Measurements from ENCODE around the gene DGKQ.
"Not testable (repeated sequence)": the region's sequence is repeated elsewhere in the genome, so short reads cannot be mapped to it uniquely, and the experiment has no call there.

DGKQ gene

DNA sequence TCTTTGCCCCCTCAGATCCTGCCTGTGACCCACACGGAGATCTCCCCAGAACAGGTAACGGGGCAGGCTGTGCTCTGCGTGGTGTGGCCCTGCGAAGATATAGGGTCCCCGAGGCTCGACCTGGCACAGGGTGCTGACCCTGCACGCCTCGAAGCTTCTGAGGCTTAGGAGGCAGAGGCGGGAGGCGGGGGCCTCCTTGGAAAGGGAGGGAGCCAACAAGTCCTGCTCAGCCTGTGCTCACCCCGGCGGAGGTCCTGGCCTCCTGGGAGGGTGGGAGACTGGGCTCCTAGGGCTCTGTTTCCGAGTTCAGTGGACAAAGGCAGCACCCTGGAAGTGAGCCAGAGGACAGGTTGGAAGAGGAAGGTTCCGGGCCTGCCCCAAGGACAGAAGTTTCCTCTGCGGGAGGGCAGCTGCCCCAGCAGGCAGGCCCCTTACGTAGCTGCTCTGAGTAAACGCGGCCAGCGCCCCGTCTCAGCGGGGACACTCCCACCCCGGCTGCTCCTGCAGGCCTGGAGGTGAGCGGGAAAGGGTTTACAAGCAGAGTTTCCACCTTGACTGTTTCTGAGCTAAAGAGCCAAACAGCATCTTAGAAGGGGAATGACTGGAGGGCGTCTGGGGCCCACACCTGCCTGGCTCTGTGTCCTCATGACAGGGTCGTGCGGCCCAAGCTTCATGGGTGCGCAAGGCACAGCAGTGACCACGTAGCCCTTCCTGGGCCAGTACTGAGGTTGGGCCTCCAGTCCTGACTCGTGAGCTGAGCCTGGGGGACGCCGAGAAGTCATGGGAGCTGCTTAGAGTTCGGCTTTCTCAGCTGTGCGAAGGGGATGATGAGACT lies 25.1 kb downstream of the DGKQ start:
- Histone ChIP-seq H3K9ac (ENCODE audit: low read length) (no peak overlapping the region), H3K27ac (ENCODE audit: low read depth, low read length) (no peak overlapping the region), H3K4me1 (ENCODE audit: control insufficient read depth, insufficient read depth, low read length) (no peaks in the 10 kb centered on the region)

DNA sequence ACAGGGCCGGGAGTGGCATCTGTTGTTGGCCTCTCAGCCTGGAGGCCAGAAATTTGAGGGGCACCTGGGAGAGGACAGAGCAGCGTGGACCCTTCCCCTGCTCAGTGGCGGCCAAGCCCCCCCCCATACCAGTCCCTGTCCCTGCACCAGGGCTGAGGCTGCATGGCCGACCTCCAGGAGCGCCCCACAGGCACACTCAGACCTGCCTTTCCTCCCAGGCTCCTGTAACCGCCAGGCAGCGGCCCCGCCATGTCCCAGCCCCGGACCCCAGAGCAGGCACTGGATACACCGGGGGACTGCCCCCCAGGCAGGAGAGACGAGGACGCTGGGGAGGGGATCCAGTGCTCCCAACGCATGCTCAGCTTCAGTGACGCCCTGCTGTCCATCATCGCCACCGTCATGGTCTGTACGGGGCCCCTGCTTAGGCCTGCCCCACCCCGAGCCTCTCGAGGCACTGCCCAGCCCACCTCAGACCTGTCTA lies 25.8 kb downstream of the DGKQ start:
- no peak overlapping the region for H3K27ac ChIP-seq (ENCODE audit: low read depth, low read length)
- no peak overlapping the region for H3K9ac ChIP-seq (ENCODE audit: low read length)

More for the DNA sequence above, 25.1 kb downstream of the DGKQ start:
- Histone ChIP-seq H3K27me3 (ENCODE audit: control insufficient read depth, insufficient read depth, low read length) (no peaks in the 10 kb centered on the region), H3K4me3 (ENCODE audit: low read length) (no peak overlapping the region), H3K36me3 (ENCODE audit: control insufficient read depth, insufficient read depth, low read length) (no peaks in the 10 kb centered on the region)

DNA sequence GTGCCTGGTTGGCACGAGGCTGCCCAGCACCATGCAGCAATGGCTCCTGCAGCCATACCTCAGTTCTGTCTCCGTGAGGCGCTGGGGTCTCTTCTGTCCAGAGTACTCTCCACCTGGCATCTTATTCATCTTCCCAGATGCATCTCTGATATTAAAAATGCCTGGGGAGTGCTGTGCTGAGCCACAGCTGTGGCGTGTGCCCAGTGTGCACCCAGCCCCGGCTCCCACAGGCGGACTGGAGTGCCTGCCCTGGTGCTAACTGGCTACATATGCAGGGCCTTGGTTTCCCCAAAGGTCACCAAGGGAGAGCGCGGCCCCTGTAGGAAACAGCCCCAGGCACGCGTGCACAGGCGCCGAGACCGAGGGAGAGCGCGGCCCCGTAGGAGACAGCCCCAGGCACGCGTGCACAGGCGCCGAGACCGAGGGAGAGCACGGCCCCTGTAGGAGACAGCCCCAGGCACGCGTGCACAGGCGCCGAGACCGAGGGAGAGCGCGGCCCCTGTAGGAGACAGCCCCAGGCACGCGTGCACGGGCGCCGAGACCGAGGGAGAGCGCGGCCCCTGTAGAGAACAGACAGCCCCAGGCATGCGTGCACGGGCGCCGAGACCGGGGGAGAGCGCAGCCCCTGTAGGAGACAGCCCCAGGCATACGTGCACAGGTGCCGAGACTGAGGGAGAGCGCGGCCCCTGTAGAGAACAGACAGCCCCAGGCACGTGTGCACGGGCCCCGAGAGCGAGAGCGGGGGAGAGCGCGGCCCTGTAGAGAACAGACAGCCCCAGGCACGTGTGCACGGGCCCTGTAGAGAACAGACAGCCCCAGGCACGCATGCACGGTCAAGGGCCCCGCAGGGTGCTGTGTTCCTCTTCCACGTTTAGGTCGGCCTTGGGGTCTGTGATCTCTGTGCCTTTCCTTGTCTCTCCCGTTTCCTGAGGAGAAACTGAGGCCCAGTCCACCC lies 26.6 kb downstream of the DGKQ start:
- H3K4me1 ChIP-seq (ENCODE audit: control insufficient read depth, insufficient read depth, low read length): no peaks in the 10 kb centered on the region
- no peaks in the 10 kb centered on the region for H3K36me3 ChIP-seq (ENCODE audit: control insufficient read depth, insufficient read depth, low read length)
- H3K4me3 ChIP-seq (ENCODE audit: low read length): no peak overlapping the region
- no peaks in the 10 kb centered on the region for H3K27me3 ChIP-seq (ENCODE audit: control insufficient read depth, insufficient read depth, low read length)
- H3K9ac ChIP-seq (ENCODE audit: low read length): no peak overlapping the region
- H3K27ac ChIP-seq (ENCODE audit: low read depth, low read length): no peak overlapping the region

More for the DNA sequence above, 25.8 kb downstream of the DGKQ start:
- Histone ChIP-seq H3K36me3 (ENCODE audit: control insufficient read depth, insufficient read depth, low read length) (no peaks in the 10 kb centered on the region), H3K4me3 (ENCODE audit: low read length) (no peak overlapping the region), H3K27me3 (ENCODE audit: control insufficient read depth, insufficient read depth, low read length) (no peaks in the 10 kb centered on the region), H3K4me1 (ENCODE audit: control insufficient read depth, insufficient read depth, low read length) (no peaks in the 10 kb centered on the region)

DNA sequence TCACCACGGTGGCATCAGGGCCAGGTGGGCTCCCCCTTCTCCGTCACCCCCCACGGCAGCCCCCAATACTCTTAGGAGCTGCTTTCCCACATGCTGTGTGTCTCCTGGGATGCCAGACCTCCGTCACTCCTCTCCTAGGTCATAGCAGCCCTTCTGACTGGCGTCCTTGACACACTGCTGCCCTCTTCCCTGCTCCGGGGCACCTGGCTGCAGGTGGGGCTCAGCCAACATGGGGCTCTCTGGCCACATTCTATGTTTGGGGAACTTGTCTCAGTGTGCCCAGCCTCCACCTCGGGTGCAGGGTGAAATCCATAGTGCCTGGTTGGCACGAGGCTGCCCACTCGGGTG lies 27.3 kb downstream of the DGKQ start:
- no peak overlapping the region for H3K4me3 ChIP-seq (ENCODE audit: low read length)
- H3K27ac ChIP-seq (ENCODE audit: low read depth, low read length): no peak overlapping the region
- H3K9ac ChIP-seq (ENCODE audit: low read length): no peak overlapping the region
- H3K4me1 ChIP-seq (ENCODE audit: control insufficient read depth, insufficient read depth, low read length): no peaks in the 10 kb centered on the region
- no peaks in the 10 kb centered on the region for H3K36me3 ChIP-seq (ENCODE audit: control insufficient read depth, insufficient read depth, low read length)
- H3K27me3 ChIP-seq (ENCODE audit: control insufficient read depth, insufficient read depth, low read length): no peaks in the 10 kb centered on the region

DNA sequence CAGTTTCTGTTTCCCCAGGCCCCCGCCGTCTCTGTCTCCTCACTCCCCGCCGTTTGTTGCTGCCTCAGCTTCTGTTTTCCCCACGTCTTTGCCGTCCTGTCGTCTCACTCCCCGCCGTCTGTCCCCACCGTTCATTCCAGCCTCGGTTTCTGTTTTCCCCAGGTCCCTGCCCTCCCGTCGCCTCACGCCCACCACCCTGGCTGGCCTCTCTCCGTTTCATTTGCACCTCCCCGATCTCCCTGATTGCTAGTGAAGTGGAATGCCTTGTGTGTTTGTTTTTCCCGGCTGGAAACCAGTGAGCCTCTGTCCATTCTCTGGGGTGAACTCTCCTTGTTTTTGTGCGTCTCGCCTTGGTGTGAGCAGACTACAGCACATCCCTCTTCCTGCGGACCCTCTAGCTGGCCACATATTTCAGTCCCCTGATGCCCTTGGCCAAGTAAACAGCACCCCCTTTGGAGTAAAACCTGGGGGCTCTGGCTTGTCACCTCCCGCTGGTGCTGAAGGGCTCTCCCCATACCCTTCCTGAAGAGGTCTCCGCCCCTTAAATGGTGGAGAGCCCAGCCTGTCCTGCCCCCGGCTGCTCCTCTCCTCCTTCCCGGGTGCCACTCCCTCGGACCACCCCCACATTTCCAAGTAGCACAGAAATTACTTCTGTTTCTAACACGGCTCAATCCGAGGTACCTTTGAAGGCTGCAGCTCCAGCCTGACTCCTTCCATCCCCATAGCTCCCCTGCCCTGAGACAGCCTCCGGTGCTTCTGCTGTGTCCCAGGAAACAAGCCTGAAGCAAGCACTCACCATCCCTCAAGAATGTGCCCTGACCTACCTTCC lies 27.9 kb downstream of the DGKQ start:
- Histone ChIP-seq H3K4me3 (ENCODE audit: low read length) (no peak overlapping the region), H3K9ac (ENCODE audit: low read length) (no peak overlapping the region), H3K36me3 (ENCODE audit: control insufficient read depth, insufficient read depth, low read length) (no peaks in the 10 kb centered on the region)

DNA sequence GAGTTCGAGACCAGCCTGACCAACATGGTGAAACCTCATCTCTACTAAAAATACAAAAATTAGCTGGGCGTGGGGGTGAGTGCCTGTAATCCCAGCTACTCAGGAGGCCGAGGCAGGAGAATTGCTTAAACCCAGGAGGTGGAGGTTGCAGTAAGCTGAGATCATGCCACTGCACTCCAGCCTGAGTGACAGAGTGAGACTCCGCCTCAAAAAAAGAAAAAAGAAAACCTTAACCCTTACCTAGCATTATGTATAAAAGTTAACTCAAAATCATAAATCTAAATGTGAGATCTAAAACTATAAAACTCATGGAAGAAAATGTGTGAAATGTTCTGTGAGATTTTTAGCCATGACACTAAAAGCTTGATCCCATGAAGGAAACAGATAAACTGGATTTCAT lies 33.9 kb downstream of the DGKQ start:
- not testable (repeated sequence) for H3K36me3 ChIP-seq (ENCODE audit: control insufficient read depth, insufficient read depth, low read length); H3K9ac ChIP-seq (ENCODE audit: low read length)

More for the DNA sequence above, 27.9 kb downstream of the DGKQ start:
- no peaks in the 10 kb centered on the region for H3K4me1 ChIP-seq (ENCODE audit: control insufficient read depth, insufficient read depth, low read length)
- no peaks in the 10 kb centered on the region for H3K27me3 ChIP-seq (ENCODE audit: control insufficient read depth, insufficient read depth, low read length)
- H3K27ac ChIP-seq (ENCODE audit: low read depth, low read length): no peak overlapping the region

DNA sequence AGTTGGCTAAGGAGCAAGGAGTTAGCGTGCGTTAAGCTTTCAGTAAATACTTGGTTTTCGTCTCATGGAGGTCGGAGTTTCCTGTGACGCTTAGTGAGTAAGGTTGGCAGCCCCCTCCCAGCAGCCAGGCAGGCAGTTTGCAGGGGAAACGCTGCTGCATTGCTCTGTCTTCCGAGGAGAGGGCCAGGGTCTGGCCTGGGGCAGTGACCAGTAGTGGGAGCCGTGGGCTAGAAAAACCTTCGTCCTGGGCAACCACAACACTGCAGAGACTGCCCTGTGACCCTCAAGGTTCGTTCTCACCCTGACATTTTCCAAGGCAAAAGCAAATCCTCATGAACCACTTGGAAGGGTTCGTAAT lies 40.7 kb downstream of the DGKQ start:
- H3K36me3 ChIP-seq (ENCODE audit: control insufficient read depth, insufficient read depth, low read length): no peaks in the 10 kb centered on the region
- no peaks in the 10 kb centered on the region for H3K27me3 ChIP-seq (ENCODE audit: control insufficient read depth, insufficient read depth, low read length)
- peak overlapping the region; percentile 76 for H3K27ac ChIP-seq (ENCODE audit: low read depth, low read length)
- peak overlapping the region; percentile 99 for H3K4me3 ChIP-seq (ENCODE audit: low read length)
- H3K4me1 ChIP-seq (ENCODE audit: control insufficient read depth, insufficient read depth, low read length): peaks cover 8% of the 10 kb centered on the region
- peak overlapping the region; percentile 54 for H3K9ac ChIP-seq (ENCODE audit: low read length)

More for the DNA sequence above, 33.9 kb downstream of the DGKQ start:
- H3K4me3 ChIP-seq (ENCODE audit: low read length); H3K27ac ChIP-seq (ENCODE audit: low read depth, low read length); H3K27me3 ChIP-seq (ENCODE audit: control insufficient read depth, insufficient read depth, low read length); H3K4me1 ChIP-seq (ENCODE audit: control insufficient read depth, insufficient read depth, low read length): not testable (repeated sequence)

DNA sequence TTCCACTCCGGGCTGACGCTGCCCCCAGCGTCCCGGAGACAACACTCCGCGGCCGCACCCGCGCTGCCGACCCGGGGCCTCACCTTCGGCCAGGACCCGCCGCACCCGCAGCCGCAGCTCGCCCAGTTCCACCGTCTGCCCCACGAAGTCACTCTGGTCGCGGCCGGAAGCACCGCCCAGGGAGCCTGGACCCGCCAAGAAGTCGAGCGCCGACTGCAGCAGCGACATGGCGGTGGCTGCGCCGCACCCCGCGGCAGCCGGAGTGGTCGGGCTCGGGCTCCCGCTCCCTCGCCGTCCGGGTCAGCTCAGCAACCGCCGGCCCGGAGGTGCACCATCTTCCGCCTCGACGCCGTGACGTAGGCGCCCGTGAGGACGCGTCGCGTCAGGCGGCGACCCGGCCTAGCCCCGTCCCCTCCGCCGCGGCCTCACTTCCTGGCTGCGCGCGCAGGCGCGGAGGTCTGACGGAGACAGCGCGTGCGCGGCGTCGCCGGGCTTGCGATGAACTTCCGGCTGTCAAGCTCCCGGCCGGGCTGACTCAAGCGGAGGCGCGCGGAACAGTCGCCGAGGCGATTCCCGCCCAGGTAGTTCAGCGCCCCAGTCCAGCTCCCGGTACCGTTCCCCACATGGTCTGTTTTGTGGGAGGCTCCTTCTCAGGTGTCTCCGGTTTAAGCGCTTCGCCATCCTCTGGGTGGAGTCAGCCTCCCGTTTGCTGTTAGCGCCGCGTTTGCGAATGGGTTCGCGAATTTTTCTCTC lies 41.2 kb downstream of the DGKQ start, which contains the start of the genes GAK and TMEM175:
Gene GAK (minus strand): TSS at position 357 of the 753 bp plus-strand sequence. CDS start 129 bp downstream, at position 228.
Gene TMEM175 (plus strand): TSS at position 501 of the 753 bp plus-strand sequence. CDS start 15,280 bp downstream, outside the sequence.
- H3K9ac ChIP-seq (ENCODE audit: low read length): peak within 1 kb of the TSS; percentile 72

DNA sequence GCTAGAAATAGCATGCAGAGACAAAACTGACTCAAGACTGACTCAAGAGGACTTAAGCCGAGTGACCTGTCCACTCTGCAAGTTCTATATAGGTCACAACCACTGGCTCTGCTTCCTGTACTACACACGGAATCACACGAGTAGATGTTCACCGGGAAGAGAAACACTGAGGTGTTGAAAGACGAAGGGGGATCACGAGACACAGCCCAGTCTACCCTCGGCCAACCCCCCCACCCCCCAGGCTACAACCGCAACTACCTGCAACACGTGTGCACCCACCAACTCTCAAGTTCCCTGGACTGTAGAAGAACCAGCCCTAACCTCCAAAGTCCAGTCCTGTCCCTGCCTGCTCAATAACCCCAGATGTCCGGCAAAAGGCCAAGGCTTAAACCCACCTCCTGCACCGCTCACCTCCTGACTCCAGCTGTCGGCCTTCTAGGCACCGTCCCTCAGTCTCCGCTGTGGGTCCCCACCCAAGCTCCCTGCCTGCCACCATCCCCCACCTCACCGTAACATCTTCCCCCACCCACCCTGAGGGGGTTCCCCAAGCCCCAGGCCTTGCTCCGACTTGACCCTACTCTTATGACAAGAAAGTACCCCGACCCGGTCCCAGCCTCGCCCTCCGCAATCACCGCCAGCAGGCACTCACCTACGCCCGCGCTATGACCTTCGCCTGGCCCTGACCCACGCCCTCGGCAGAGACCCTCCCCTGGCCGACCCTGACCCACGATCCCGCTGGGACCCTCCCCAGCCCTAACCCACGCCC lies 42.0 kb downstream of the DGKQ start:
- peaks cover 8% of the 10 kb centered on the region for H3K4me1 ChIP-seq (ENCODE audit: control insufficient read depth, insufficient read depth, low read length)
- no peaks in the 10 kb centered on the region for H3K36me3 ChIP-seq (ENCODE audit: control insufficient read depth, insufficient read depth, low read length)
- peak overlapping the region; percentile 73 for H3K4me3 ChIP-seq (ENCODE audit: low read length)
- peak overlapping the region; percentile 72 for H3K9ac ChIP-seq (ENCODE audit: low read length)
- H3K27me3 ChIP-seq (ENCODE audit: control insufficient read depth, insufficient read depth, low read length): no peaks in the 10 kb centered on the region
- H3K27ac ChIP-seq (ENCODE audit: low read depth, low read length): peak overlapping the region; percentile 76

More for the DNA sequence above, 41.2 kb downstream of the DGKQ start, which contains the start of the genes GAK and TMEM175:
- no peaks in the 10 kb centered on the region for H3K27me3 ChIP-seq (ENCODE audit: control insufficient read depth, insufficient read depth, low read length)
- H3K27ac ChIP-seq (ENCODE audit: low read depth, low read length): peak within 1 kb of the TSS; percentile 76
- H3K4me3 ChIP-seq (ENCODE audit: low read length): peak within 1 kb of the TSS; percentile 99
- H3K4me1 ChIP-seq (ENCODE audit: control insufficient read depth, insufficient read depth, low read length): peaks cover 8% of the 10 kb centered on the region
- H3K36me3 ChIP-seq (ENCODE audit: control insufficient read depth, insufficient read depth, low read length): no peaks in the 10 kb centered on the region

DNA sequence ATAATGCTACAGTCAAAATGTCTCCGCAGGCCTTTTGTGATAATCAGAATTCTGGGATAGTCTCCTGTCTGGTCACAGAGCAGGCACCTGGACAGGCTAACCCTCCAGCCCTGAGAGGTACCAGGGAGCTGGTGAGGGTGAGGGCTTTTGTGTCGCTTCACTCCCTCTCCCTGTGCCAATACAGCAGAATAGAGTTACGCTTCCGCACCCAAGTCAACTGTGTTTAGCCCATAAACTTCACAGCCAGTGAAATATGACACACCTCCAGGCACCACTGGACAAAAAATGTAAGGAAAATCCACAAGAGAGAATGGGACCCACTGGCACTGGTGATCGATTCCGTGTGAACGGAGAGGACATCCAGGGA lies 42.6 kb downstream of the DGKQ start:
- H3K4me3 ChIP-seq (ENCODE audit: low read length): peak overlapping the region; percentile 73

More for the DNA sequence above, 42.6 kb downstream of the DGKQ start:
- Histone ChIP-seq H3K36me3 (ENCODE audit: control insufficient read depth, insufficient read depth, low read length) (no peaks in the 10 kb centered on the region), H3K27me3 (ENCODE audit: control insufficient read depth, insufficient read depth, low read length) (no peaks in the 10 kb centered on the region), H3K4me1 (ENCODE audit: control insufficient read depth, insufficient read depth, low read length) (peaks cover 8% of the 10 kb centered on the region), H3K9ac (ENCODE audit: low read length) (no peak overlapping the region), H3K27ac (ENCODE audit: low read depth, low read length) (no peak overlapping the region)
